Fibroblast of pulmonary artery (primary cell): ENCODE measurements around the gene MAP3K9.
A peak's percentile ranks its signal among the peaks of the same experiment; 100 is the strongest.

Experiments
- DNase-seq: peaks from one replicate; pipeline ENCODE4 v3.0.0-alpha.2; 2010; ENCODE audit warnings: low read depth
- H3K4me3 ChIP-seq: replicated peaks from 2 replicates; pipeline ENCODE4 v1.5.1; 2011; ENCODE audit warnings: low read depth, mild to moderate bottlenecking, control low read depth, low read length, moderate library complexity
- CTCF ChIP-seq: IDR thresholded peaks from 2 replicates; pipeline ENCODE4 v1.5.1; 2011; ENCODE audit warnings: mild to moderate bottlenecking, control low read depth, low read length, inconsistent platforms; ENCODE audit errors: missing control alignments

Gene MAP3K9

GRCh38 chr14:70776197-70776596 is 33.1 kb downstream of the MAP3K9 start:
- TF ChIP-seq CTCF, result no peak
- no peak for DNase-seq
- H3K4me3 ChIP-seq, result no peak overlapping the region

GRCh38 chr14:70773182-70773862 is 36.0 kb downstream of the MAP3K9 start:
- no peak for TF ChIP-seq CTCF
- no peak for DNase-seq

GRCh38 chr14:70771781-70772212 is 37.5 kb downstream of the MAP3K9 start:
- DNase-seq, result no peak
- no peak overlapping the region for H3K4me3 ChIP-seq

More at GRCh38 chr14:70773182-70773862, 36.0 kb downstream of the MAP3K9 start:
- no peak overlapping the region for H3K4me3 ChIP-seq

GRCh38 chr14:70770490-70770889 is 38.8 kb downstream of the MAP3K9 start:
- DNase-seq, result no peak
- no peak for TF ChIP-seq CTCF
- no peak overlapping the region for H3K4me3 ChIP-seq

More at GRCh38 chr14:70771781-70772212, 37.5 kb downstream of the MAP3K9 start:
- no peak for TF ChIP-seq CTCF

- DNase-seq, result no peak
- no peak overlapping the region for H3K4me3 ChIP-seq
- no peak for TF ChIP-seq CTCF
These were observed 49.9 kb downstream of the MAP3K9 start for GRCh38 chr14:70759398-70759797.

GRCh38 chr14:70755655-70756054 is 53.7 kb downstream of the MAP3K9 start:
- DNase-seq, result no peak
- H3K4me3 ChIP-seq, result no peak overlapping the region
- no peak for TF ChIP-seq CTCF

- no peak overlapping the region for H3K4me3 ChIP-seq
- peak; percentile 5 for DNase-seq
- TF ChIP-seq CTCF, result no peak
These were observed 54.3 kb downstream of the MAP3K9 start for GRCh38 chr14:70754991-70755390.
